DOHH2 (cell line): ENCODE results near the gene GORASP1.

Experiments used
- H3F3A ChIP-seq: fragments of 200-600 bp; sonication (generic), shearing (Covaris generic); 2 replicates; pipeline ENCODE4 v1.6.0; 2016; ENCODE audit warnings: antibody characterized with exemption, mild to moderate bottlenecking; ENCODE audit not compliant: control insufficient read depth, insufficient read depth
- H3K27ac ChIP-seq: fragments of 200-600 bp; sonication (generic); 2 replicates; pipeline ENCODE4 v1.5.1; 2014; ENCODE audit warnings: low read depth, mild to moderate bottlenecking, low read length, moderate library complexity
- H3K27me3 ChIP-seq: fragments of 200-600 bp; sonication (generic); 2 replicates; pipeline ENCODE4 v1.6.1; 2014; ENCODE audit warnings: mild to moderate bottlenecking, low read length, mixed read lengths; ENCODE audit not compliant: control insufficient read depth
- H3K36me3 ChIP-seq: fragments of 200-600 bp; sonication (generic); 2 replicates; pipeline ENCODE4 v1.6.1; 2014; ENCODE audit warnings: mild to moderate bottlenecking, low read length, moderate library complexity, mixed read lengths; ENCODE audit not compliant: control insufficient read depth
- H3K4me1 ChIP-seq: fragments of 200-600 bp; sonication (generic); 2 replicates; pipeline ENCODE4 v1.6.1; 2014; ENCODE audit warnings: mild to moderate bottlenecking, low read length, mixed read lengths; ENCODE audit not compliant: control insufficient read depth
- H3K4me2 ChIP-seq: fragments of 200-600 bp; sonication (generic); 2 replicates; pipeline ENCODE4 v1.6.0; 2014; ENCODE audit warnings: mild to moderate bottlenecking, low read length, moderate library complexity
- H3K4me3 ChIP-seq: fragments of 200-600 bp; sonication (generic); 2 replicates; pipeline ENCODE4 v1.5.1; 2014; ENCODE audit warnings: mild to moderate bottlenecking, low read length, mixed read lengths
- H3K79me2 ChIP-seq: fragments of 200-600 bp; sonication (generic); 2 replicates; pipeline ENCODE4 v1.6.1; 2014; ENCODE audit warnings: mild to moderate bottlenecking, low read length, mixed read lengths; ENCODE audit not compliant: control insufficient read depth
- H3K9me2 ChIP-seq: fragments of 200-600 bp; sonication (generic); replicated peaks from 2 replicates; pipeline ENCODE4 v1.6.1; 2014; ENCODE audit warnings: mild to moderate bottlenecking, low read length, mixed read lengths; ENCODE audit not compliant: control insufficient read depth
- H3K9me3 ChIP-seq: fragments of 200-600 bp; sonication (generic); 2 replicates; pipeline ENCODE4 v1.6.1; 2014; ENCODE audit warnings: antibody characterized with exemption, low read length, mixed read lengths; ENCODE audit not compliant: control insufficient read depth, insufficient read depth
- H4K20me1 ChIP-seq: fragments of 200-600 bp; sonication (generic); 2 replicates; pipeline ENCODE4 v1.6.0; 2014; ENCODE audit warnings: low read depth, mild to moderate bottlenecking, antibody characterized with exemption, low read length, moderate library complexity; ENCODE audit not compliant: control insufficient read depth, insufficient read depth
- EZH2phosphoT487 ChIP-seq: fragments of 200-600 bp; sonication (generic); IDR thresholded peaks from 2 replicates; pipeline ENCODE4 v1.6.1; 2017; ENCODE audit warnings: borderline replicate concordance, mild to moderate bottlenecking, antibody characterized with exemption, low read length, moderate library complexity, mixed read lengths
- TF ChIP-seq, protein P1 (sequence below): fragments of 200-600 bp; sonication (generic); IDR thresholded peaks from one replicate; pipeline ENCODE4 v1.5.1; 2014; ENCODE audit warnings: antibody characterized with exemption, mild to moderate bottlenecking, low read depth, low read length; ENCODE audit not compliant: poor library complexity, severe bottlenecking

The GORASP1 gene

DNA sequence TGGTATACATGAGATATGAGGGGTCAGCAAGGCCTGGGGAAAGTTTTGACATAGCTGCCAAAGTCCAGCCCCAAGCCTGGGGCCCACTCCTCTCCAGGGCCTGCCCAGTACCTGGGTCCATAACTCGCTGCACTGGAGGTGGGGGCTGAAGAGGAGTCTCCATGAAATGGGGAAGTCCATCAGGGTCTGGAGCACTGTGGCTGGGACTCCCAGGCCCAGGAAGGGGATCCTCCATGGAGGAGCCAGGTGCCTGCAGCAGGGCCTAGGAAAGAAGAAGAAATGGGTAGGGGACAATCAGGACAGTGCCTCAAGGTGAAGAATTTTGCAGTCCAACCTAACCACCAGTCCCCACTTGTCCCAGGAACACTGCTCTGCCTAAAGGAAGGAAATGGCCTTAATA, 8.2 kb downstream of the GORASP1 start:
- Histone ChIP-seq H3K9me3 (no peaks in the 10 kb centered on the region), H4K20me1 (no peaks in the 10 kb centered on the region)

DNA sequence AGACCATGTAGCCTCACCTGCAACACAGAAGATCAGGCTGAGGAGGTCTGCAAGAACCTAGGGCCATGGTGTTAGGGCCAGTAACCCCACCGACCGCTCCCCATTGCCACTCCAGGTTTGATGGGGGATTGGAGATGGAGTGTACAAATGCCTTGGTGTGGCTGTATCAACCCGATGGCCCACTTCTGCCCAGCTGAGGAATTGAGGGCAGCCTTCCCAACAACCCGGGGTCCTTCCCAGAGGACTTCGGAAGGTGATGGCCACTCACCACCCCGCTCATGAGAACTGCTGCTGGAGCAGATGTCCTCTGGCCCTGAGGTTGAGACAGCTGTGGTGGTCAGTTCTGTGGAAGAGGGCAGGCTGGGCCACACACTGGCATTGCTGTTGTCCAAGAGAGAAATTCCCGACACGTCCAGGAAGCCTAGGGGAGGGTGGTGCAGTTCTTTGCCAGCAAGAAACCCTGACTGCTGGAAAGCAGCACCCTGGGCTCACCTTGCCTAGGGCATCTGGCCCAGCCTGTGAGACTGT, 8.9 kb downstream of the GORASP1 start:
- H4K20me1 ChIP-seq = no peaks in the 10 kb centered on the region
- peaks cover 5% of the 10 kb centered on the region for H3K4me1 ChIP-seq
- no peaks in the 10 kb centered on the region for H3F3A ChIP-seq
- peaks cover 65% of the 10 kb centered on the region for H3K36me3 ChIP-seq
- H3K4me2 ChIP-seq = no peak overlapping the region
- H3K4me3 ChIP-seq = no peak overlapping the region
- TF ChIP-seq, protein P1, sequence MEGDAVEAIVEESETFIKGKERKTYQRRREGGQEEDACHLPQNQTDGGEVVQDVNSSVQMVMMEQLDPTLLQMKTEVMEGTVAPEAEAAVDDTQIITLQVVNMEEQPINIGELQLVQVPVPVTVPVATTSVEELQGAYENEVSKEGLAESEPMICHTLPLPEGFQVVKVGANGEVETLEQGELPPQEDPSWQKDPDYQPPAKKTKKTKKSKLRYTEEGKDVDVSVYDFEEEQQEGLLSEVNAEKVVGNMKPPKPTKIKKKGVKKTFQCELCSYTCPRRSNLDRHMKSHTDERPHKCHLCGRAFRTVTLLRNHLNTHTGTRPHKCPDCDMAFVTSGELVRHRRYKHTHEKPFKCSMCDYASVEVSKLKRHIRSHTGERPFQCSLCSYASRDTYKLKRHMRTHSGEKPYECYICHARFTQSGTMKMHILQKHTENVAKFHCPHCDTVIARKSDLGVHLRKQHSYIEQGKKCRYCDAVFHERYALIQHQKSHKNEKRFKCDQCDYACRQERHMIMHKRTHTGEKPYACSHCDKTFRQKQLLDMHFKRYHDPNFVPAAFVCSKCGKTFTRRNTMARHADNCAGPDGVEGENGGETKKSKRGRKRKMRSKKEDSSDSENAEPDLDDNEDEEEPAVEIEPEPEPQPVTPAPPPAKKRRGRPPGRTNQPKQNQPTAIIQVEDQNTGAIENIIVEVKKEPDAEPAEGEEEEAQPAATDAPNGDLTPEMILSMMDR = no peak
- no peak for TF ChIP-seq EZH2phosphoT487
- H3K9me2 ChIP-seq = no peaks in the 10 kb centered on the region
- no peaks in the 10 kb centered on the region for H3K79me2 ChIP-seq
- H3K27me3 ChIP-seq = no peaks in the 10 kb centered on the region
- no peaks in the 10 kb centered on the region for H3K9me3 ChIP-seq
- H3K27ac ChIP-seq = no peak overlapping the region

More for the DNA sequence above, 8.2 kb downstream of the GORASP1 start:
- Histone ChIP-seq H3K79me2 (peaks cover 1% of the 10 kb centered on the region), H3K4me2 (no peak overlapping the region), H3K27me3 (no peaks in the 10 kb centered on the region), H3F3A (no peaks in the 10 kb centered on the region), H3K4me1 (peaks cover 9% of the 10 kb centered on the region), H3K9me2 (no peaks in the 10 kb centered on the region), H3K4me3 (no peak overlapping the region), H3K27ac (no peak overlapping the region), H3K36me3 (peaks cover 59% of the 10 kb centered on the region)
- no peak for TF ChIP-seq EZH2phosphoT487
- TF ChIP-seq, protein P1 = no peak

DNA sequence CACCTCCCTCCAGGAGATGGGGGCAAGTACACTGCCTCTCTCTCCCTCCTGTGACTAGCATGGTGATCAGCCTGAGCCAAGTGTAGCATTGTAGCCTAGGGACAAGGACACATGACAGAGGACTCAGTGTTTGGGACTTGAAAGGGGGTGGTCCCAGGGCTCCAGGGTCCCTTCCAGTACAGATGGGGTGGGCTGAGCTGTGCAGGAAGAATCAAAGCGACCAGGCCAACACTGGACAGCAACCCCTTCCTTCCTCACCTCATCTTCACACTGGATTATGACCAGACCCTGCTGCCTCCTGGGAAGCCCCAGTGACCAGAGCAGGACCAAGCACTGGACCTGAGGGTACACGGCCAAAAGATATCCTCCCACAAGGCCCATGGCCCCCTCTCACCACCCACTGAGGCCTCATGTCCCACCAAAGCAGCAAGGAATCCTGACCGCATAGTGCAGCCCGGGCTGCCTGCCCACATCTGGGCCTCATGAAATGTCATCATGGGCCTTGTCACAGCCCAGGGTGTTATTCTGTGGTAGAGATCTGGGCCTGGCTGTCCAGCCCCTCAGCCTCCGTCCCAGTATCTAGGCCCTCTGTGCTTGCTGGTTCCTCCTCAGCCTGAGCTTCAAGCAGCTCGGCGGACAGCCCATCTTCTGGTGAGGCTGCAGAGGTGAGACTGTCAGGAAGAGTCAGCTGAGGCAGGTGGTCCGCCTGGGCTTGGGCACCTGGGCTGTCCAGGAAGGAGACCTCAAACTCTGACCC, 9.5 kb downstream of the GORASP1 start:
- Histone ChIP-seq H3K79me2 (no peaks in the 10 kb centered on the region), H3K9me2 (no peaks in the 10 kb centered on the region), H3F3A (no peaks in the 10 kb centered on the region), H4K20me1 (no peaks in the 10 kb centered on the region), H3K36me3 (peaks cover 68% of the 10 kb centered on the region), H3K27me3 (no peaks in the 10 kb centered on the region), H3K4me3 (no peak overlapping the region), H3K4me2 (no peak overlapping the region), H3K4me1 (no peaks in the 10 kb centered on the region), H3K27ac (no peak overlapping the region), H3K9me3 (no peaks in the 10 kb centered on the region)
- TF ChIP-seq, protein P1 = no peak
